SK-N-SH (cell line): ENCODE results near the gene FIZ1. TPM values are rescaled to one million over a fixed set of nuclear protein-coding genes. Genes with fewer than 3 reads are reported as not detected.
"Not testable (repeated sequence)": the region's sequence is repeated elsewhere in the genome, so short reads cannot be mapped to it uniquely, and the experiment has no call there.

ENCODE experiments used
- CTCF ChIA-PET: fragments of 300-600, 350-600 bp; formaldehyde crosslinking; extraction: SDS; loops from one replicate; lab custom pipeline; 2021; lab: Yijun Ruan, JAX
- POLR2A ChIA-PET: fragments of 350-600 bp; sonication (Branson Sonifier 250); formaldehyde crosslinking; extraction: SDS; loops from one replicate; lab custom pipeline; 2020; ENCODE audit warnings: antibody characterized with exemption, inconsistent platforms; lab: Yijun Ruan, JAX
- DNase-seq: peaks from one replicate; pipeline ENCODE4 v3.0.0; 2012
- H2AFZ ChIP-seq: fragments of 200-600 bp; sonication (generic); 2 replicates; pipeline ENCODE4 v1.8.1; 2016; ENCODE audit warnings: antibody characterized with exemption, mild to moderate bottlenecking, low read depth
- H3F3A ChIP-seq: fragments of 200-600 bp; sonication (generic); replicated peaks from 2 replicates; pipeline ENCODE3; 2016; ENCODE audit warnings: antibody characterized with exemption, mild to moderate bottlenecking; ENCODE audit not compliant: insufficient read depth
- H3K27ac ChIP-seq, 2 experiments: fragments of 200-500 bp in 1 of 2; fragments of 200-600 bp in 1 of 2; sonication (Bioruptor generic) in 1 of 2; sonication (generic), shearing (Covaris generic) in 1 of 2; 2 replicates each; pipeline versions ENCODE4 v1.5.1 to v1.6.1; 2014 to 2016; ENCODE audit warnings: low read depth in 2 of 2, inconsistent platforms in 1 of 2, low read length in 1 of 2, mild to moderate bottlenecking in 1 of 2, mixed read lengths in 1 of 2
- H3K27me3 ChIP-seq: fragments of 200-600 bp; sonication (generic), shearing (Covaris generic); 2 replicates; pipeline ENCODE4 v1.6.1; 2016; ENCODE audit warnings: mixed run types; ENCODE audit not compliant: insufficient read depth
- H3K36me3 ChIP-seq, 2 experiments: fragments of 200-500 bp in 1 of 2; fragments of 200-600 bp in 1 of 2; sonication (Bioruptor generic) in 1 of 2; sonication (generic) in 1 of 2; replicated peaks in 1 of 2; 2 replicates each; pipeline versions ENCODE3 to v1.5.1; 2014 to 2016; ENCODE audit warnings: low read length in 1 of 2, mild to moderate bottlenecking in 1 of 2; ENCODE audit not compliant: insufficient read depth in 2 of 2, control insufficient read depth in 1 of 2
- H3K4me1 ChIP-seq, 2 experiments: fragments of 200-500 bp in 1 of 2; fragments of 200-600 bp in 1 of 2; sonication (Bioruptor generic) in 1 of 2; sonication (generic), shearing (Covaris generic) in 1 of 2; 2 replicates each; pipeline versions ENCODE4 v1.5.1 to v1.6.1; 2014 to 2016; ENCODE audit warnings: low read depth in 1 of 2, low read length in 1 of 2, mixed run types in 1 of 2; ENCODE audit not compliant: insufficient read depth in 2 of 2, control insufficient read depth in 1 of 2
- H3K4me2 ChIP-seq: fragments of 200-600 bp; sonication (generic), shearing (Covaris generic); 2 replicates; pipeline ENCODE4 v1.6.1; 2017; ENCODE audit warnings: mixed run types
- H3K4me3 ChIP-seq, 2 experiments: fragments of 200-500 bp in 1 of 2; fragments of 200-600 bp in 1 of 2; sonication (Bioruptor generic) in 1 of 2; sonication (generic), shearing (Covaris generic) in 1 of 2; 2 replicates each; pipeline versions ENCODE4 v1.5.1 to v1.8.1; 2014 to 2016; ENCODE audit warnings: low read depth in 2 of 2, inconsistent platforms in 1 of 2, low read length in 1 of 2, mild to moderate bottlenecking in 1 of 2, mixed read lengths in 1 of 2, moderate library complexity in 1 of 2
- H3K79me2 ChIP-seq: fragments of 200-600 bp; sonication (generic); 2 replicates; pipeline ENCODE4 v1.8.1; 2017; ENCODE audit warnings: mild to moderate bottlenecking; ENCODE audit not compliant: insufficient read depth
- H3K9ac ChIP-seq: fragments of 200-600 bp; sonication (generic); 2 replicates; pipeline ENCODE4 v1.6.1; 2017; ENCODE audit warnings: mixed run types
- H3K9me2 ChIP-seq: fragments of 200-600 bp; sonication (generic); 2 replicates; pipeline ENCODE4 v1.6.1; 2017; ENCODE audit warnings: mixed run types
- H3K9me3 ChIP-seq: fragments of 200-600 bp; sonication (generic); 2 replicates; pipeline ENCODE4 v1.6.1; 2017; ENCODE audit warnings: mixed run types, mild to moderate bottlenecking, moderate library complexity
- H4K20me1 ChIP-seq: fragments of 200-600 bp; sonication (generic); 2 replicates; pipeline ENCODE4 v1.6.1; 2017; ENCODE audit warnings: mild to moderate bottlenecking, mixed run types; ENCODE audit not compliant: insufficient read depth
- ELF1 ChIP-seq: IDR thresholded peaks from 2 replicates; pipeline ENCODE4 v1.4.0; 2012
- GATA2 ChIP-seq: sonication (generic); formaldehyde crosslinking; IDR thresholded peaks from 2 replicates; pipeline ENCODE4 v1.5.0; 2020; ENCODE audit warnings: mild to moderate bottlenecking, missing genetic modification reagents
- MXI1 ChIP-seq: IDR thresholded peaks from 2 replicates; pipeline ENCODE4 v1.6.1; 2012; ENCODE audit warnings: mild to moderate bottlenecking, low read depth, low read length, improper control_type of control experiment
- WGBS: methylation state at CpG from one replicate; pipeline ENCODE4 v1.1.6; 2017; ENCODE audit warnings: low lambda C conversion rate; 5-methylcytosine and 5-hydroxymethylcytosine counted together
- polyA plus RNA-seq, 3 experiments: library from polyadenylated mRNA; depleted of rRNA; stranded (reverse); fragments of >200 nt; gene quantifications; 2 replicates each; pipeline ENCODE4 v1.2.3, GENCODE V29; 2012
- TF ChIP-seq, protein P1 (sequence below): IDR thresholded peaks from 2 replicates; pipeline ENCODE4 v1.4.0; 2012; ENCODE audit warnings: low read depth, borderline replicate concordance
- TF ChIP-seq, protein P2 (sequence below): fragments of 200-600 bp; sonication (generic); IDR thresholded peaks from 2 replicates; pipeline ENCODE4 v1.6.1; 2017; ENCODE audit warnings: antibody characterized with exemption, mild to moderate bottlenecking, moderate library complexity
- TF ChIP-seq, protein P3 (sequence below): IDR thresholded peaks from 2 replicates; pipeline ENCODE4 v1.6.1; 2012; ENCODE audit warnings: mild to moderate bottlenecking, low read depth, low read length, moderate library complexity

The FIZ1 gene
- polyA plus RNA-seq, 1 of the 3 experiments (the other 2 are of a cell fraction) = 5.7 TPM

DNA sequence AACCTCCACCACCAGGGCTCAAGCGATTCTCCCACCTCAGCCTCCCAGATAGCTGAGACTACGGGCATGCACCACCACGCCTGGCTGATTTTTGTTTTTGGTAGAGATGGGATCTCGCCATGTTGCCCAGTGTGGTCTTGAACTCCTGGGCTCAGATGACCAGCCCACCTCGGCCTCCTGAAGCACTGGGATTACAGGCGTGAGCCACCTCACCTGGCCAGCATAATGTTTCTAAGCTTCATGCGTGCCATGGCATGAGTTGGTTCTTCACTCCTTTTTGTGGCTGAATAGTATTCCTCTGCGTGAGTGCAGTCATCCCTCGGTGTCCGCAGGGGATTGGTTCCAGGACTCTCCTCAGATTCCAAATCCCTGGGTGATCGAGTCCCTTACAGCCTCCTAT lies 14.4 kb downstream of the FIZ1 start:
- no peak overlapping the region for H3K4me3 ChIP-seq
- TF ChIP-seq GATA2 (CRISPR knock-in tag) = no peak
- TF ChIP-seq ELF1 = no peak
- TF ChIP-seq MXI1 = no peak
- TF ChIP-seq, protein P1, sequence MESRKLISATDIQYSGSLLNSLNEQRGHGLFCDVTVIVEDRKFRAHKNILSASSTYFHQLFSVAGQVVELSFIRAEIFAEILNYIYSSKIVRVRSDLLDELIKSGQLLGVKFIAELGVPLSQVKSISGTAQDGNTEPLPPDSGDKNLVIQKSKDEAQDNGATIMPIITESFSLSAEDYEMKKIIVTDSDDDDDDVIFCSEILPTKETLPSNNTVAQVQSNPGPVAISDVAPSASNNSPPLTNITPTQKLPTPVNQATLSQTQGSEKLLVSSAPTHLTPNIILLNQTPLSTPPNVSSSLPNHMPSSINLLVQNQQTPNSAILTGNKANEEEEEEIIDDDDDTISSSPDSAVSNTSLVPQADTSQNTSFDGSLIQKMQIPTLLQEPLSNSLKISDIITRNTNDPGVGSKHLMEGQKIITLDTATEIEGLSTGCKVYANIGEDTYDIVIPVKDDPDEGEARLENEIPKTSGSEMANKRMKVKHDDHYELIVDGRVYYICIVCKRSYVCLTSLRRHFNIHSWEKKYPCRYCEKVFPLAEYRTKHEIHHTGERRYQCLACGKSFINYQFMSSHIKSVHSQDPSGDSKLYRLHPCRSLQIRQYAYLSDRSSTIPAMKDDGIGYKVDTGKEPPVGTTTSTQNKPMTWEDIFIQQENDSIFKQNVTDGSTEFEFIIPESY = no peak
- TF ChIP-seq, protein P2, sequence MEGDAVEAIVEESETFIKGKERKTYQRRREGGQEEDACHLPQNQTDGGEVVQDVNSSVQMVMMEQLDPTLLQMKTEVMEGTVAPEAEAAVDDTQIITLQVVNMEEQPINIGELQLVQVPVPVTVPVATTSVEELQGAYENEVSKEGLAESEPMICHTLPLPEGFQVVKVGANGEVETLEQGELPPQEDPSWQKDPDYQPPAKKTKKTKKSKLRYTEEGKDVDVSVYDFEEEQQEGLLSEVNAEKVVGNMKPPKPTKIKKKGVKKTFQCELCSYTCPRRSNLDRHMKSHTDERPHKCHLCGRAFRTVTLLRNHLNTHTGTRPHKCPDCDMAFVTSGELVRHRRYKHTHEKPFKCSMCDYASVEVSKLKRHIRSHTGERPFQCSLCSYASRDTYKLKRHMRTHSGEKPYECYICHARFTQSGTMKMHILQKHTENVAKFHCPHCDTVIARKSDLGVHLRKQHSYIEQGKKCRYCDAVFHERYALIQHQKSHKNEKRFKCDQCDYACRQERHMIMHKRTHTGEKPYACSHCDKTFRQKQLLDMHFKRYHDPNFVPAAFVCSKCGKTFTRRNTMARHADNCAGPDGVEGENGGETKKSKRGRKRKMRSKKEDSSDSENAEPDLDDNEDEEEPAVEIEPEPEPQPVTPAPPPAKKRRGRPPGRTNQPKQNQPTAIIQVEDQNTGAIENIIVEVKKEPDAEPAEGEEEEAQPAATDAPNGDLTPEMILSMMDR = no peak
- TF ChIP-seq, protein P3, sequence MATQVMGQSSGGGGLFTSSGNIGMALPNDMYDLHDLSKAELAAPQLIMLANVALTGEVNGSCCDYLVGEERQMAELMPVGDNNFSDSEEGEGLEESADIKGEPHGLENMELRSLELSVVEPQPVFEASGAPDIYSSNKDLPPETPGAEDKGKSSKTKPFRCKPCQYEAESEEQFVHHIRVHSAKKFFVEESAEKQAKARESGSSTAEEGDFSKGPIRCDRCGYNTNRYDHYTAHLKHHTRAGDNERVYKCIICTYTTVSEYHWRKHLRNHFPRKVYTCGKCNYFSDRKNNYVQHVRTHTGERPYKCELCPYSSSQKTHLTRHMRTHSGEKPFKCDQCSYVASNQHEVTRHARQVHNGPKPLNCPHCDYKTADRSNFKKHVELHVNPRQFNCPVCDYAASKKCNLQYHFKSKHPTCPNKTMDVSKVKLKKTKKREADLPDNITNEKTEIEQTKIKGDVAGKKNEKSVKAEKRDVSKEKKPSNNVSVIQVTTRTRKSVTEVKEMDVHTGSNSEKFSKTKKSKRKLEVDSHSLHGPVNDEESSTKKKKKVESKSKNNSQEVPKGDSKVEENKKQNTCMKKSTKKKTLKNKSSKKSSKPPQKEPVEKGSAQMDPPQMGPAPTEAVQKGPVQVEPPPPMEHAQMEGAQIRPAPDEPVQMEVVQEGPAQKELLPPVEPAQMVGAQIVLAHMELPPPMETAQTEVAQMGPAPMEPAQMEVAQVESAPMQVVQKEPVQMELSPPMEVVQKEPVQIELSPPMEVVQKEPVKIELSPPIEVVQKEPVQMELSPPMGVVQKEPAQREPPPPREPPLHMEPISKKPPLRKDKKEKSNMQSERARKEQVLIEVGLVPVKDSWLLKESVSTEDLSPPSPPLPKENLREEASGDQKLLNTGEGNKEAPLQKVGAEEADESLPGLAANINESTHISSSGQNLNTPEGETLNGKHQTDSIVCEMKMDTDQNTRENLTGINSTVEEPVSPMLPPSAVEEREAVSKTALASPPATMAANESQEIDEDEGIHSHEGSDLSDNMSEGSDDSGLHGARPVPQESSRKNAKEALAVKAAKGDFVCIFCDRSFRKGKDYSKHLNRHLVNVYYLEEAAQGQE = no peak
- no peaks in the 10 kb centered on the region for H3K9me2 ChIP-seq
- DNase-seq = no peak
- H3F3A ChIP-seq = peaks cover 19% of the 10 kb centered on the region
- CTCF ChIA-PET = interaction anchor here (0.7 to 1.0 kb wide), 2 partner anchors 68 to 1829 kb away, joined by 3 to 4 read pairs; no protein-coding TSS in a partner anchor
- H3K4me1 ChIP-seq = peaks cover 15 to 22% of the 10 kb centered on the region in 2 experiments; a peak in 2 of 4 replicates
- H4K20me1 ChIP-seq = no peaks in the 10 kb centered on the region
- no peaks in the 10 kb centered on the region for H3K27me3 ChIP-seq
- POLR2A ChIA-PET = interaction anchor here (1.0 to 4.1 kb wide), 2 partner anchors 14 to 20 kb away, joined by 3 to 32 read pairs; partner anchors contain the start of gene FIZ1
- H3K79me2 ChIP-seq = peaks cover 8% of the 10 kb centered on the region
- peak overlapping the region; percentile 53 to 89; a peak in 1 of 4 replicates for H3K27ac ChIP-seq
- no peak overlapping the region for H3K4me2 ChIP-seq
- no peaks in the 10 kb centered on the region for H3K36me3 ChIP-seq
- H3K9ac ChIP-seq = no peak overlapping the region
- 90% methylated on average over 11 of the region's 11 CpGs for WGBS
- H3K9me3 ChIP-seq = no peaks in the 10 kb centered on the region
- no peak overlapping the region; the same call in 1 of the 2 replicates for H2AFZ ChIP-seq

DNA sequence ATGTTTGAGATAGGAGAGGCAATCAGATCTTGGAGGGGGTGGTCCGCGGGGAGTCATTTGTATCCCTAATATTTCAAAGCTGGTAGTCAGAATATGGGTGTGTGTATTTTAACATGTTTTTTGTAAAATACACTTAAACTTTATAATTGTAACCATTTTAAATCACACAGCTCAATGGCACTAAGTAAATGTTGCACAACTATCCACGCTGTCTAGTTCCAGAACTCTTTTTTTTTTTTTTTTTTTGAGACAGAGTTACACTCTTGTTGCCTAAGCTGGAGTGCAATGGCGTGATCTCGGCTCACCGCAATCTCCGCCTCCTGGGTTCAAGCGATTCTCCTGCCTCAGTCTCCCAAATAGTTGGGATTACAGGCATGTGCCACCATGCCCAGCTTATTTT lies 15.4 kb downstream of the FIZ1 start:
- Histone ChIP-seq H3K4me1 (peaks cover 15 to 25% of the 10 kb centered on the region in 2 experiments; a peak in 2 of 4 replicates), H3F3A (peaks cover 19% of the 10 kb centered on the region), H3K79me2 (peaks cover 15% of the 10 kb centered on the region)
- H3K9me2 ChIP-seq, DNase-seq, H3K9ac ChIP-seq, H3K4me3 ChIP-seq, H2AFZ ChIP-seq, H3K4me2 ChIP-seq, H4K20me1 ChIP-seq, H3K27me3 ChIP-seq, H3K36me3 ChIP-seq, H3K9me3 ChIP-seq, H3K27ac ChIP-seq: not testable (repeated sequence)
- POLR2A ChIA-PET = interaction anchor here (0.6 kb wide), 1 partner anchor 53 kb away, joined by 3 read pairs; no protein-coding TSS in a partner anchor
- CTCF ChIA-PET = interaction anchor here (0.9 to 1.3 kb wide), 3 partner anchors 10 to 67 kb away, joined by 3 to 4 read pairs (median 3); partner anchors contain the start of gene ZNF865
- 88% methylated on average over 8 of the region's 8 CpGs for WGBS

DNA sequence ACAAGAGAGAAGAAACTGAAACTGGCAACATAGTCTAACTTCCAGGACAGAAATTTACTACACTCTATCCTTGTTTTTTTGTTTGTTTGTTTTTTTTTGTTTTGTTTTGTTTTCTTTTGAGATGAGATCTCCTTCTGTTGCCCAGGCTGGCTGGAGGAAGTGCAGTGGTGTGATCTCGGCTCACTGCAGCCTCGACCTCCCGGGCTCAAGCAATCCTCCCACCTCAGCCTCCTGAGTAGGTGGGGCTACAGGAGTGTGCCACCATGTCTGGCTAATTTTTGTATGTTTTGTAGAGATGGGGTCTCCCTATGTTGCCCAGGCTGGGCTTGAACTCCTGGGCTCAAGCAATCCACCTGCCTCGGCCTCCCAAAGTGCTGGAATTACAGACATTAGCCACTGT lies 17.0 kb downstream of the FIZ1 start:
- POLR2A ChIA-PET, H3K36me3 ChIP-seq, H3K9ac ChIP-seq, H2AFZ ChIP-seq, H3K4me2 ChIP-seq, DNase-seq, H3K9me2 ChIP-seq, H4K20me1 ChIP-seq, H3K9me3 ChIP-seq, H3K4me3 ChIP-seq, H3K27ac ChIP-seq, H3K27me3 ChIP-seq: not testable (repeated sequence)
- peaks cover 15 to 25% of the 10 kb centered on the region in 2 experiments; a peak in 2 of 4 replicates for H3K4me1 ChIP-seq
- peaks cover 16% of the 10 kb centered on the region for H3F3A ChIP-seq
- WGBS = 88% methylated on average over 4 of the region's 4 CpGs
- H3K79me2 ChIP-seq = peaks cover 20% of the 10 kb centered on the region
- CTCF ChIA-PET = interaction anchor here (1.0 to 1.1 kb wide), 2 partner anchors 50 to 90 kb away, joined by 3 to 4 read pairs; no protein-coding TSS in a partner anchor
